ENCODE measurements around the gene BZW2.

The BZW2 gene

DNA sequence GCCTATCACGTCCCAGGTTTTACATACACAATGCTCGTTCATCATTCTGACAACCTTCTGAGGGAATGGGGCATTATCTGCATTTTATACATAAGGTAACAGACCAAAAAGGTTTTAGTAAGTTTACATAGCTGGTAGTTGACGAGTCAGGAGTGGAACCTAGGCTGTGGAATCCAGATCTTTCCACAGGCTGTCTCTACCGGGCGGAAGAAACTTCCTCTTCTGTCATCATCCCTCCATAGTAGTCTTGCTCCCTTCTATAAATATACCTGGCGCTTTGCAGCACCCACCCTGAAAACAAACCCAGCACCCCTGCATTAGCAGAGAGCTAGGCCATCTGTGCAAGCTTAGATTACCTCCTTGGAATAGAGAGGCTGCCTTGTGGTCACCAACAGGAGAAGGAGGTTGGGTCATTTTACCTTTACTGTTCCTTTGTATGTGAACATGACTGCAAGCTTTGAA lies 108.9 kb downstream of the BZW2 start:
- DNase-seq: no peak

GRCh38 chr7:16755397-16755796 lies 109.4 kb downstream of the BZW2 start:
- no peak for DNase-seq
